SK-N-SH treated with all-trans-retinoic acid at 6 μM for 48 hours (cell line): Measurements from ENCODE around the gene PCNT.

Experiments used
- ATAC-seq: fragments of 200-7000 bp; cut with Tn5 transposase; 3 replicates; pipeline ENCODE4 v1.9.1; 2020; ENCODE audit warnings: mild to moderate bottlenecking, moderate library complexity
- ARNTL ChIP-seq: fragments of 450-650 bp; formaldehyde crosslinking; IDR thresholded peaks from 2 replicates; pipeline ENCODE4 v1.5.0; 2020; ENCODE audit warnings: low read depth, mild to moderate bottlenecking, moderate library complexity, borderline replicate concordance
- BACH2 ChIP-seq: fragments of 250-450 bp; sonication (Bioruptor Pico); IDR thresholded peaks from 2 replicates; pipeline ENCODE4 v1.9.0; 2021; ENCODE audit warnings: mild to moderate bottlenecking, borderline replicate concordance
- CSDC2 ChIP-seq: fragments of 250-450 bp; sonication (Bioruptor Pico); IDR thresholded peaks from 2 replicates; pipeline ENCODE4 v1.5.0; 2020; ENCODE audit warnings: mild to moderate bottlenecking, moderate library complexity
- ESRRG ChIP-seq: fragments of 250-450 bp; sonication (Bioruptor Pico); IDR thresholded peaks from 2 replicates; pipeline ENCODE4 v1.6.1; 2021; ENCODE audit warnings: mild to moderate bottlenecking
- GLIS3 ChIP-seq: fragments of 250-450 bp; sonication (Bioruptor Pico); IDR thresholded peaks from 2 replicates; pipeline ENCODE4 v1.5.0; 2020; ENCODE audit warnings: mild to moderate bottlenecking, moderate library complexity
- OSR1 ChIP-seq: fragments of 250-450 bp; sonication (Bioruptor Pico); IDR thresholded peaks from 2 replicates; pipeline ENCODE4 v1.8.0; 2022; ENCODE audit warnings: moderate library complexity, mild to moderate bottlenecking, inconsistent platforms
- PPARA ChIP-seq: fragments of 250-450 bp; sonication (Bioruptor Pico); IDR thresholded peaks from 2 replicates; pipeline ENCODE4 v1.5.0; 2020; ENCODE audit warnings: mild to moderate bottlenecking, borderline replicate concordance
- SNAI2 ChIP-seq: fragments of 250-450 bp; sonication (Bioruptor Pico); IDR thresholded peaks from 2 replicates; pipeline ENCODE4 v1.5.0; 2020; ENCODE audit warnings: mild to moderate bottlenecking, moderate library complexity
- TCF4 ChIP-seq: fragments of 250-450 bp; sonication (Bioruptor Pico); IDR thresholded peaks from 2 replicates; pipeline ENCODE4 v1.8.0; 2021; ENCODE audit warnings: mild to moderate bottlenecking, moderate library complexity, borderline replicate concordance
- TOX ChIP-seq: fragments of 250-450 bp; sonication (Bioruptor Pico); IDR thresholded peaks from 2 replicates; pipeline ENCODE4 v1.8.0; 2021; ENCODE audit warnings: mild to moderate bottlenecking, moderate library complexity, borderline replicate concordance
- TSHZ2 ChIP-seq: fragments of 250-450 bp; sonication (Bioruptor Pico); IDR thresholded peaks from 2 replicates; pipeline ENCODE4 v1.5.0; 2020; ENCODE audit warnings: mild to moderate bottlenecking, moderate library complexity
- ZC3H10 ChIP-seq: fragments of 250-450 bp; sonication (Bioruptor Pico); IDR thresholded peaks from 2 replicates; pipeline ENCODE4 v1.5.1; 2021; ENCODE audit warnings: mild to moderate bottlenecking, moderate library complexity
- ZFP3 ChIP-seq: fragments of 250-450 bp; sonication (Bioruptor Pico); IDR thresholded peaks from 2 replicates; pipeline ENCODE4 v1.5.0; 2020; ENCODE audit warnings: mild to moderate bottlenecking, moderate library complexity
- ZFP30 ChIP-seq: fragments of 450-650 bp; formaldehyde crosslinking; IDR thresholded peaks from 2 replicates; pipeline ENCODE4 v1.5.0; 2022; ENCODE audit warnings: mild to moderate bottlenecking, moderate library complexity
- ZNF565 ChIP-seq: fragments of 450-650 bp; formaldehyde crosslinking; conservative IDR thresholded peaks from 2 replicates; pipeline ENCODE4 v1.5.0; 2020; ENCODE audit warnings: low read depth, mild to moderate bottlenecking, moderate library complexity
- ZNF70 ChIP-seq: fragments of 450-650 bp; formaldehyde crosslinking; IDR thresholded peaks from 2 replicates; pipeline ENCODE4 v1.5.0; 2020; ENCODE audit warnings: mild to moderate bottlenecking, moderate library complexity
- ZNF8 ChIP-seq: fragments of 450-650 bp; formaldehyde crosslinking; IDR thresholded peaks from 2 replicates; pipeline ENCODE4 v1.5.0; 2020; ENCODE audit warnings: mild to moderate bottlenecking, moderate library complexity
- TF ChIP-seq, protein P1 (sequence below): fragments of 250-450 bp; sonication (Bioruptor Pico); IDR thresholded peaks from 2 replicates; pipeline ENCODE4 v1.8.0; 2021; ENCODE audit warnings: low read depth, mild to moderate bottlenecking, moderate library complexity, borderline replicate concordance
- TF ChIP-seq, protein P2 (sequence below): fragments of 250-450 bp; sonication (Bioruptor Pico); IDR thresholded peaks from 2 replicates; pipeline ENCODE4 v1.5.1; 2020; ENCODE audit warnings: low read depth, mild to moderate bottlenecking, moderate library complexity
- TF ChIP-seq, protein P3 (sequence below): fragments of 250-450 bp; sonication (Bioruptor Pico); IDR thresholded peaks from 2 replicates; pipeline ENCODE4 v1.8.0; 2020; ENCODE audit warnings: mild to moderate bottlenecking, moderate library complexity, borderline replicate concordance

The PCNT gene

GRCh38 chr21:46361935-46362334, 38.0 kb downstream of the PCNT start:
- TF ChIP-seq TOX (CRISPR knock-in tag) = no peak
- TF ChIP-seq ZNF8 (CRISPR knock-in tag) = no peak
- no peak for TF ChIP-seq ZNF565
- TF ChIP-seq CSDC2 (CRISPR knock-in tag) = no peak
- no peak for TF ChIP-seq BACH2 (CRISPR knock-in tag)
- TF ChIP-seq TSHZ2 (CRISPR knock-in tag) = no peak
- TF ChIP-seq ZNF70 (CRISPR knock-in tag) = no peak
- no peak for ATAC-seq

DNA sequence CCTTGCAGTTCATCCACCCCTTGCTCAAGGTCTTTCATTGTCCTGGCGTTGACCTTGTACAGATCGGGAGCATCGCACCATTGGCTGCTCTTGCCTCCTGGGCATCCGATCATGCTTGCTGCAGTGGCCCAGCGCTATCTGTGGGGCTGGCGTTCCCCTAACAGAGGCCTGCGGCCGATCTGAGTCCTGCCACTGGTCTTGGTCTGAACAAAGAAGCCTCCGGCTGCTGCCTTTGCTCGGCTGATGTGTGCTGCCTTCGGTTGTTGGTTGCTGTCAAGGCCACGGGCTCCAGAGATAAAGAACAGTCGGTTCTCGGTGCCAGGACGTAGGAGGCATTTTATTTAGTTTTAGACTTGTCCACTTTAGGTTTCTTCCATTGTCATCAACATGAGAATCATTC, 39.0 kb downstream of the PCNT start:
- TF ChIP-seq ZNF70 (CRISPR knock-in tag) (no peak), ZFP3 (CRISPR knock-in tag) (no peak), BACH2 (CRISPR knock-in tag) (no peak), ZC3H10 (no peak), OSR1 (CRISPR knock-in tag) (no peak), ZFP30 (CRISPR knock-in tag) (no peak), CSDC2 (CRISPR knock-in tag) (no peak), ZNF8 (CRISPR knock-in tag) (no peak), ESRRG (CRISPR knock-in tag) (no peak), ZNF565 (no peak)
- TF ChIP-seq, protein P1, sequence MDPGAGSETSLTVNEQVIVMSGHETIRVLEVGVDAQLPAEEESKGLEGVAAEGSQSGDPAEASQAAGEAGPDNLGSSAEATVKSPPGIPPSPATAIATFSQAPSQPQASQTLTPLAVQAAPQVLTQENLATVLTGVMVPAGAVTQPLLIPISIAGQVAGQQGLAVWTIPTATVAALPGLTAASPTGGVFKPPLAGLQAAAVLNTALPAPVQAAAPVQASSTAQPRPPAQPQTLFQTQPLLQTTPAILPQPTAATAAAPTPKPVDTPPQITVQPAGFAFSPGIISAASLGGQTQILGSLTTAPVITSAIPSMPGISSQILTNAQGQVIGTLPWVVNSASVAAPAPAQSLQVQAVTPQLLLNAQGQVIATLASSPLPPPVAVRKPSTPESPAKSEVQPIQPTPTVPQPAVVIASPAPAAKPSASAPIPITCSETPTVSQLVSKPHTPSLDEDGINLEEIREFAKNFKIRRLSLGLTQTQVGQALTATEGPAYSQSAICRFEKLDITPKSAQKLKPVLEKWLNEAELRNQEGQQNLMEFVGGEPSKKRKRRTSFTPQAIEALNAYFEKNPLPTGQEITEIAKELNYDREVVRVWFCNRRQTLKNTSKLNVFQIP (CRISPR knock-in tag) = no peak
- no peak for ATAC-seq

GRCh38 chr21:46363698-46364097, 39.7 kb downstream of the PCNT start:
- TF ChIP-seq GLIS3 (CRISPR knock-in tag) = no peak
- TF ChIP-seq TSHZ2 (CRISPR knock-in tag) = no peak
- no peak for TF ChIP-seq SNAI2 (CRISPR knock-in tag)
- TF ChIP-seq BACH2 (CRISPR knock-in tag) = no peak
- TF ChIP-seq, protein P2, sequence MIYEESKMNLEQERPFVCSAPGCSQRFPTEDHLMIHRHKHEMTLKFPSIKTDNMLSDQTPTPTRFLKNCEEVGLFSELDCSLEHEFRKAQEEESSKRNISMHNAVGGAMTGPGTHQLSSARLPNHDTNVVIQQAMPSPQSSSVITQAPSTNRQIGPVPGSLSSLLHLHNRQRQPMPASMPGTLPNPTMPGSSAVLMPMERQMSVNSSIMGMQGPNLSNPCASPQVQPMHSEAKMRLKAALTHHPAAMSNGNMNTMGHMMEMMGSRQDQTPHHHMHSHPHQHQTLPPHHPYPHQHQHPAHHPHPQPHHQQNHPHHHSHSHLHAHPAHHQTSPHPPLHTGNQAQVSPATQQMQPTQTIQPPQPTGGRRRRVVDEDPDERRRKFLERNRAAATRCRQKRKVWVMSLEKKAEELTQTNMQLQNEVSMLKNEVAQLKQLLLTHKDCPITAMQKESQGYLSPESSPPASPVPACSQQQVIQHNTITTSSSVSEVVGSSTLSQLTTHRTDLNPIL (CRISPR knock-in tag) = no peak
- no peak for TF ChIP-seq ZNF8 (CRISPR knock-in tag)
- TF ChIP-seq PPARA = no peak
- TF ChIP-seq ZC3H10 = no peak
- no peak for TF ChIP-seq TCF4 (CRISPR knock-in tag)
- TF ChIP-seq ZNF70 (CRISPR knock-in tag) = no peak
- TF ChIP-seq ZNF565 = no peak
- no peak for TF ChIP-seq ARNTL (CRISPR knock-in tag)
- TF ChIP-seq, protein P3, sequence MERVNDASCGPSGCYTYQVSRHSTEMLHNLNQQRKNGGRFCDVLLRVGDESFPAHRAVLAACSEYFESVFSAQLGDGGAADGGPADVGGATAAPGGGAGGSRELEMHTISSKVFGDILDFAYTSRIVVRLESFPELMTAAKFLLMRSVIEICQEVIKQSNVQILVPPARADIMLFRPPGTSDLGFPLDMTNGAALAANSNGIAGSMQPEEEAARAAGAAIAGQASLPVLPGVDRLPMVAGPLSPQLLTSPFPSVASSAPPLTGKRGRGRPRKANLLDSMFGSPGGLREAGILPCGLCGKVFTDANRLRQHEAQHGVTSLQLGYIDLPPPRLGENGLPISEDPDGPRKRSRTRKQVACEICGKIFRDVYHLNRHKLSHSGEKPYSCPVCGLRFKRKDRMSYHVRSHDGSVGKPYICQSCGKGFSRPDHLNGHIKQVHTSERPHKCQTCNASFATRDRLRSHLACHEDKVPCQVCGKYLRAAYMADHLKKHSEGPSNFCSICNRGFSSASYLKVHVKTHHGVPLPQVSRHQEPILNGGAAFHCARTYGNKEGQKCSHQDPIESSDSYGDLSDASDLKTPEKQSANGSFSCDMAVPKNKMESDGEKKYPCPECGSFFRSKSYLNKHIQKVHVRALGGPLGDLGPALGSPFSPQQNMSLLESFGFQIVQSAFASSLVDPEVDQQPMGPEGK (CRISPR knock-in tag) = no peak
- no peak for TF ChIP-seq OSR1 (CRISPR knock-in tag)
- no peak for TF ChIP-seq CSDC2 (CRISPR knock-in tag)
- TF ChIP-seq ZFP3 (CRISPR knock-in tag) = no peak
- TF ChIP-seq ZFP30 (CRISPR knock-in tag) = no peak
- TF ChIP-seq ESRRG (CRISPR knock-in tag) = no peak
- TF ChIP-seq, all 23 proteins: peak for 0
- no peak for ATAC-seq
